GM12873 (cell line): ENCODE data around the gene CTAG1B.

ENCODE experiments used
- TF ChIP-seq, protein P1 (sequence below): IDR thresholded peaks from 2 replicates; pipeline ENCODE4 v1.5.1; 2012; ENCODE audit warnings: low read depth, mild to moderate bottlenecking, moderate library complexity, low read length, control low read depth; ENCODE audit not compliant: insufficient read depth; ENCODE audit errors: missing control alignments

Gene CTAG1B

GRCh38 chrX:154650221-154650510, 31.1 kb upstream of the CTAG1B start:
- TF ChIP-seq, protein P1, sequence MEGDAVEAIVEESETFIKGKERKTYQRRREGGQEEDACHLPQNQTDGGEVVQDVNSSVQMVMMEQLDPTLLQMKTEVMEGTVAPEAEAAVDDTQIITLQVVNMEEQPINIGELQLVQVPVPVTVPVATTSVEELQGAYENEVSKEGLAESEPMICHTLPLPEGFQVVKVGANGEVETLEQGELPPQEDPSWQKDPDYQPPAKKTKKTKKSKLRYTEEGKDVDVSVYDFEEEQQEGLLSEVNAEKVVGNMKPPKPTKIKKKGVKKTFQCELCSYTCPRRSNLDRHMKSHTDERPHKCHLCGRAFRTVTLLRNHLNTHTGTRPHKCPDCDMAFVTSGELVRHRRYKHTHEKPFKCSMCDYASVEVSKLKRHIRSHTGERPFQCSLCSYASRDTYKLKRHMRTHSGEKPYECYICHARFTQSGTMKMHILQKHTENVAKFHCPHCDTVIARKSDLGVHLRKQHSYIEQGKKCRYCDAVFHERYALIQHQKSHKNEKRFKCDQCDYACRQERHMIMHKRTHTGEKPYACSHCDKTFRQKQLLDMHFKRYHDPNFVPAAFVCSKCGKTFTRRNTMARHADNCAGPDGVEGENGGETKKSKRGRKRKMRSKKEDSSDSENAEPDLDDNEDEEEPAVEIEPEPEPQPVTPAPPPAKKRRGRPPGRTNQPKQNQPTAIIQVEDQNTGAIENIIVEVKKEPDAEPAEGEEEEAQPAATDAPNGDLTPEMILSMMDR, result no peak

DNA sequence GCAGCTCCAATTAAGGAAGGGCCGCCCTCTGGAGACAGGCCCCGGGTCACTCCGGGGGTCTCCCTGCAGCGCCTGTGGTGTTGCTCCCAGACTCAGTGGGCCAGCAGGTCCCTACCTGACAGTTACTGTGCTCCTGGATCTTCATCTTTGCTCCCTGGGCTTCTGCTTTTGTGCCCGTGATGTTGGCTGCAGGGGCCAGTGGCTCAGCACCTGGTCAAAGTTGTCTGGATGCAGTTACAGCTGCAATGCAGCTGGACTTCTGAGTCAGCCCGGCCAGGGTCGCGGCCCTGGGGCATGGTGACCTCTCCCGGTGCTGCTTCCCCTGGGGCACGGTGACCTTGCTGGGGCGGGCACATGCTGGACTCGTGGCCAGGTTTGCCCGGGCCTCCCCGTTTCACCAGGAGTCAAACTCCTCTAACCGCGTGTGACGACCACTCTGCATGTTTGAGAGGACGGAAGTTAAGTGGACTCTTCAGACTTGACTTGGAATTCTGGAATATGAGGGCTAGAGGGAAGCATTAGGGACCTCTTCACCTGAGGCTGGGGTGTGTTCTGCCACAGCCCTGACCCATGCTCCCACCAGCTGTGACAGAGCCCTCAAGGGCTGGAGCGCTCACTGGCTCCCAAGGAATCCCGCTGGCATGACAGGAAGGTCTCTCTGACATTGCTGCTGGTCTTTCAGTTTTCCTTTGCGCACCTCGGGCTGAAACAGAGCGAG, 30.6 kb upstream of the CTAG1B start:
- TF ChIP-seq, protein P1, result no peak

DNA sequence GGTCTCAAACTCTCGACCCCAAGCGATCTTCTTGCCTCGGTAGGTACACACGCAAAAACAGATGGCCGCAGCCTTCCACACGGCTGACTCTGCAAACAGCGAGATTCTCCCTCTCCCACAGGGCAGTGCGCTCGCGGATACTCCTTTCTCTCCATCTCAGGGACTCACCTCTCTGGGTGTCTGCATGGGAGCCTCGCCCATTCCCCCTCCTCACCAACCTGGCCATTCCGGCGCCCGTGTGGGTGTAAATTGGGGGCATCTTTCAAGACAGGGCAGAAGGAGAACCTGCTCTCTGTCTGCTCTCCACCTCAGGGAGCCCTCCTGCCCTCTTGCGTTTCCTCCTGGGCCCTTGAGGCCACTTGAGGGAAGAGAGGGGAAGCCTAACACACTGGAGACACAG, 29.8 kb upstream of the CTAG1B start:
- TF ChIP-seq, protein P1, result no peak

DNA sequence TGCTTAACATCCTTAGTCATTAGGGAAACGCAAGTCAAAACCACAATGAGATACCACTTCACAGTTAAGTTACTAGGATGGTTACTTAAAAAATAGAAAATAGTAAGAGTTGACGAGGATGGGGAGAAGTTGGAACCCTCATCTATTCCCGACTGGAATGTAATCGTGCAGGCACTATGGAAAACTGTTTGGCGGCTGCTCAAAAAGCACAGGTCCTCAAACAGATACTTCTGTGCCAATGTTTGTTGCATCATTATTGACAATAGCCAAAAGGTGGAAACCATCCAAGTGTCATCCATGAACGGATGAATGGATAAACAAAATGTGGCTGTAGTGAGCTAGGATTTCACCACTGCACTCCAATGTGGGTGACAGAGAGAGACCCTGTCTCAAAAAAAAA, 11.7 kb downstream of the CTAG1B start:
- TF ChIP-seq, protein P1, result no peak

DNA sequence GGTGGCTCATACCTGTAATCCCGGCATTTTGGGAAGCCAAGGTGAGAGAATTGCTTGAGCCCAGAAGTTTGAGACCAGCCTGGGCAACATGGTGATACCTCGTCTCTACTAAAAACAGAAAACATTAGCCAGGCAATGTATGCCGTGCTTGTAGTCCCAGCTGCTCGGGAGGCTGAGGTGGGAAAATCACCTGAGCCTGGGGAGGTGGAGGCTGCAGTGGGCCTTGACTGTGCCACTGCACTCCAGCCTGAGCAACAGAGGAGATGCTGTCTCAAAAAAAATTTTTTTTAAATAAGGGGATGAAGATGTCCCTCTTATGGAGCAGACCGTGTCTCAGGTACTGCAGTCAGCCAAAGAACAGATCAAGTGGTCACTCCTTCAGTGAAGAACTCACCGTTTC, 13.5 kb downstream of the CTAG1B start:
- TF ChIP-seq, protein P1, result no peak

DNA sequence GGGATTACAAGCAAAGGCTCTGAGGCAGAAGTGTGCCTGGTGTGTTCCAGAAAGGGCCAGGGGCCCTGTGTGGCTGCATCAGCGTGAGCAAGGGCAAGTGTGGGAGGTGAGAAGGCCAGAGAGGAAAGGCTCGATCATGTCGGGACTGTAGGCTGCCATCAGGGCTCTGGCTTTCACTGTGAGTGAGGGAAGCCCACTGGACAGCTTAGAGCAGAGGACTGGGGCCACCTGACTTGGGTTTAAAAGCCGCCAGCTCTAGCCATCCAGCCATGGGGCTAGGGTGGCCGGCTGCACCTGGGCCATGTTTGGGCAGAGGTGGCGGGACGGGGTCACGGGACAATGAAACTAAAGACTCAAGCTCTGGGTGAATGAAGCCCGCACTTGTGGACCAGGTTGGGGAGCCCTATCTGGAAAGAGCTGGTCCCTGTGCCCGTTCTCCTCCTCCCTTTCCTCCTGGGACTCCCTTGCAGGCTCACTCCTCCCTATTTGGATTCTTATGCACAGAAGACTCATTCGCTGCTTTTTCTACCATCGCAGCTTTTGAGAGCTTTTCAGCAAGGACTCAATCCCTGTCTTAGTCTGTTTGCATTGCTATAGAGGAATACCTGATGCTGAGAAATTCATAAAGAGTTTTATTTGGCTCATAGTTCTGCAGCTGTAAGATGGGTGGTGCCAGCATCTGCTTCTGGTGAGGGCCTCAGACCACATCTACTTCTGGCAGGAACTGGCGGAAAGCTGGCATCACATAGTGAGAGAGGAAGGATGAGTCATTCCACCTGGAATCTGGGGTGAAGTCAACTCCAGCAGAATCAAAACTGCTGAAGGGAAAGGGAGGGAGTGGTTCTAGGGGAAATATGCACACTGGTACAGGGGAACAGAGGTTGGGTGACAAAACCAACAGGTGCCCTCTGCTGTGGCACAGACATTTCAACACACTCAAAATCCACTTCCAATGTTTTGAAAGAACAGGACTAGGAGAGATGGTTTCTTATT, 15.3 kb downstream of the CTAG1B start:
- TF ChIP-seq, protein P1, result no peak

- TF ChIP-seq, protein P1, result no peak
Measured at GRCh38 chrX:154602766-154603437, 16.2 kb downstream of the CTAG1B start.
